HFFc6 (cell line): ENCODE measurements around the gene SFI1. TPM values are rescaled to one million over a fixed set of nuclear protein-coding genes. Genes with fewer than 3 reads are reported as not detected.
"Not testable (repeated sequence)": the region's sequence is repeated elsewhere in the genome, so short reads cannot be mapped to it uniquely, and the experiment has no call there.

Source experiments
- DNase-seq: peaks from one replicate; pipeline ENCODE4 v3.0.0-alpha.2; 2018
- H3K27ac Mint-ChIP-seq: 2 replicates; pipeline ENCODE4 v1.8.0; 2020; ENCODE audit warnings: mild to moderate bottlenecking, mixed read lengths
- H3K27me3 Mint-ChIP-seq: 2 replicates; pipeline ENCODE4 v1.8.0; 2021; ENCODE audit warnings: mild to moderate bottlenecking, moderate library complexity, mixed read lengths; ENCODE audit not compliant: insufficient read depth
- H3K36me3 Mint-ChIP-seq: 2 replicates; pipeline ENCODE4 v1.8.0; 2021; ENCODE audit warnings: low read depth, mixed read lengths
- H3K4me1 Mint-ChIP-seq: 2 replicates; pipeline ENCODE4 v1.8.0; 2020; ENCODE audit warnings: low read depth, mixed read lengths
- H3K4me3 Mint-ChIP-seq: 2 replicates; pipeline ENCODE4 v1.8.0; 2020; ENCODE audit warnings: mild to moderate bottlenecking, moderate library complexity, mixed read lengths
- H3K9me3 Mint-ChIP-seq: 2 replicates; pipeline ENCODE4 v1.8.0; 2020; ENCODE audit warnings: mild to moderate bottlenecking, mixed read lengths
- CTCF ChIP-seq: fragments of 200-600 bp; sonication (generic); IDR thresholded peaks from 2 replicates; pipeline ENCODE4 v1.5.0; 2021; ENCODE audit warnings: antibody characterized with exemption, mild to moderate bottlenecking
- total RNA-seq, 6 experiments: library from RNA; stranded (reverse); fragmentation: NEBNext Ultra II Directional; extraction: Animal tissue kit (Norgen Biotek cat#: 25700); gene quantifications; 2 replicates in 1 of 6; 3 replicates in 5 of 6; pipeline ENCODE4 v1.2.3, GENCODE V29; 2021

The SFI1 gene
- total RNA-seq, 6 experiments from 2014 or later, result 8.3 to 12.1 (median 11.3) TPM

GRCh38 chr22:31586137-31586920 lies 90.0 kb downstream of the SFI1 start:
- H3K4me1 Mint-ChIP-seq, result peaks cover 40% of the 10 kb centered on the region
- H3K36me3 Mint-ChIP-seq, result peaks cover 19% of the 10 kb centered on the region; the same call in 1 of the 2 replicates
- H3K27ac Mint-ChIP-seq, result peak overlapping the region; percentile 94
- H3K27me3 Mint-ChIP-seq, result peaks cover 2% of the 10 kb centered on the region; the same call in 1 of the 2 replicates
- peak overlapping the region; percentile 54 for H3K4me3 Mint-ChIP-seq
- no peak for TF ChIP-seq CTCF
- DNase-seq, result peak; percentile 85
- H3K9me3 Mint-ChIP-seq, result no peaks in the 10 kb centered on the region

DNA sequence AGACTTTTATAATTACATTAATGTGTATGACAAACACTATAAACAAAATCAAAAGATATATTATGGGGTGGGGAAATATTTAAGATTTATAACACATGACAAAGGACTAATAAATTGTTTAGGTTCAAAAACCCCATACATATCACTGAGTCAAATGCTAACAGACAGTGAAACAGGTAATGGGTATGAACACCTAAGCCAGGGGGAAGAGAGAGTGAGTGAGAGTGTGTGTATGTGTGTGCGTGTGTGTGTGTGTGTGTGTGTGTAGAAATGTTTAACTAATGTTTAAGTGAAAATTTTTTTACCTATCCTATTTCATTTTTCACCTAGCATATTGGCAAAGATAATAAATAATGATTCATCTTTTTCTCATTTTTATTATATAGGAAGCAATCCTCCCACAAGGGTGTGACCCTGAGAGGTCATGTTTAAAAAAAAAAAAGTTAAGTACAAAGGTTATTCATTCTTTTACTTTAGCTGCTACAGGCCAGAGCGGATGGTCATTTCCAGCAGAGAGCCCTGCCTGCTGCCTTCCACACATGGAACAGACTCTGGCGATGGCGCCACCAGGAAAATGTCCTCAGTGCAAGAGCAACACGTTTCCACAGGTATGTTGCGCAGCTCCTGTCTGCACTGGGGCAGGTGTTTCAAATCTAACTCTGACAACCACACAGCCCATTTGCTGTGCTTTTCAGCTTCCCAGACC lies 92.8 kb downstream of the SFI1 start:
- Mint-ChIP-seq H3K36me3 (peaks cover 19% of the 10 kb centered on the region; the same call in 1 of the 2 replicates), H3K9me3 (no peaks in the 10 kb centered on the region), H3K27ac (no peak overlapping the region; the same call in 1 of the 2 replicates), H3K4me1 (peaks cover 31% of the 10 kb centered on the region), H3K27me3 (no peaks in the 10 kb centered on the region), H3K4me3 (no peak overlapping the region)
- no peak for DNase-seq
- no peak for TF ChIP-seq CTCF

GRCh38 chr22:31590161-31590560 lies 93.8 kb downstream of the SFI1 start:
- H3K27ac Mint-ChIP-seq, H3K27me3 Mint-ChIP-seq, H3K4me3 Mint-ChIP-seq, DNase-seq, H3K9me3 Mint-ChIP-seq: not testable (repeated sequence)
- peaks cover 18% of the 10 kb centered on the region; the same call in 1 of the 2 replicates for H3K36me3 Mint-ChIP-seq
- peaks cover 20% of the 10 kb centered on the region for H3K4me1 Mint-ChIP-seq

DNA sequence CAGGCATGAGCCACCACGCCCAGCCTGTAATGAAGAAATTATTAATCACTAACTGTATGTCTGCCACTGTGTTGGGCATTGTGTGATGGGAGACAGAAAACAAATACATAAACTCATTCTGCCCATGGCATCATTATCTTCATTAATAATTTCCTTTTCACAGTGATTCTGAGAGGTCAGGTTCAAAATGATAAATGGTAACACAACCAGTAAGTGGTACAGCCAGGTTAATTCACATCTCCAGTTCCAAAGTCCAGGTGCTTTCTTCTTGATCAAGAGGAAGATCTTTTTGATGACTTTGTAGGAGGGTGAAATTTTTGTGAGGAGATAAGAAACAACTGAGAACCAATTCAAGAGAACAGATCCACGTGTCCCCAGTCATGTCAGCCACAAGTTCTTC lies 98.9 kb downstream of the SFI1 start:
- Mint-ChIP-seq H3K27me3 (peaks cover 1% of the 10 kb centered on the region; the same call in 1 of the 2 replicates), H3K36me3 (no peaks in the 10 kb centered on the region), H3K4me1 (peaks cover 5% of the 10 kb centered on the region), H3K4me3 (no peak overlapping the region), H3K27ac (no peak overlapping the region), H3K9me3 (no peaks in the 10 kb centered on the region)
- DNase-seq, result no peak
- TF ChIP-seq CTCF, result no peak

GRCh38 chr22:31602259-31602952 lies 106.1 kb downstream of the SFI1 start:
- peak; percentile 88 for DNase-seq
- Mint-ChIP-seq H3K9me3 (no peaks in the 10 kb centered on the region), H3K36me3 (no peaks in the 10 kb centered on the region), H3K27me3 (peaks cover 1% of the 10 kb centered on the region), H3K27ac (peak overlapping the region; percentile 90), H3K4me1 (peaks cover 31% of the 10 kb centered on the region), H3K4me3 (peak overlapping the region; percentile 29; the same call in 1 of the 2 replicates)
- TF ChIP-seq CTCF, result no peak
